HG03196 (cell line): ENCODE results near the gene NR5A1.

Experiments
- ATAC-seq: cut with Tn5 transposase; IDR thresholded peaks from one replicate; pipeline ENCODE4 v1.9.1; 2021; ENCODE audit not compliant: unreplicated experiment

The NR5A1 gene

DNA sequence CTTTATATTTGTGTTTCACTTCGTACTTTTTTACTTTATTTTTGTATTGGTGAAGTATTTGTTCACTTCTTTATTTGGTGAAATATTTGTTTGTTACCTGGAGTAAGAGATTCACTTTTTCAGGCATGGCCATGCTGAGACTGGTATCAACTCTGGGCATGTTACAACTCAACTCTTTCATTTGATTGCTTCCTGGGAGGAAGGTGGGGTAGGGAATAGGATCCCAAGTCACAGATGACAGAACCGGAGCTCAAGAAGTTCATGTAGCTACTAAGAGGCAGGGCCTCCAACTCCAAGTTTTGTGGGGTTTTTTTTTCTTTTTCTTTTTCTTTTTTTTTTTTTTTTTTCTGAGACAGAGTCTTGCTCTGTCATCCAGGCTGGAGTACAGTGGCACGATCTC, 63.0 kb downstream of the NR5A1 start:
- no peak for ATAC-seq

DNA sequence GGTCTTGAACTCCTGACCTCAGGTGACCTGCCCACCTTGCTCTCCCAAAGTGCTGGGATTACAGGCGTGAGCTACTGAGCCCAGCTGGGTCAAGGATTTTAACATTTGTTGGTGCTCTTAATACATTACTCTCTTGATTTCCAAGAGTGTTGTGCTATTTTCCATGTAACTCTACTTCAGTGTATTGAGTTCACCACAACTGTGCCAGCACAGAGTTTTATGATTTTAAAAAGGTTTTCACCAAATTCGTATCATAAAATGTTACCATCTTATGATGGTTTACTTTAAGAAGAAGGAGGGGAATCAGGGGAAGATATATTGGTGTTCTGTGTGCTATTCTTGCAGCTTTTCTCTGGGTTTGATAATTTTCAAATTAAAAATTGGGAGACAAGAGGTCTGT, 63.6 kb downstream of the NR5A1 start:
- no peak for ATAC-seq

DNA sequence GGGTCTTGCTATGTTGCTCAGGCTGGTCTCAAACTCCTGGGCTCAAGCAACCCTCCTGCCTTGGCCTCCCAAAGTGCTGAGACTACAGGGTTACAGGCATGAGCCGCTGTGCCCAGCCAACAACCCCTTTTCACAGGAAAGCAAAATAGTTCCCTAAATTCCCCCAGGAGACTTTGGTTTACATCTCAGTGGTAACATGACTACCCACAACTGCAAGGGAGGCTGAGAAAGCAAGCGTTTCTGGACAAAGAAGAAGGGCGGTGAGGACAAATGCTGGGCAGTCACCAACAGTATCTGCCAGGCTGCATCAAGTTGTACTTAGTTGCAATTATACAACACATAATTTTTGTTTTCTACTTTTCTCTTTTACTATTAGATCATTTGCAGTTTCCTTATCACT, 64.4 kb downstream of the NR5A1 start:
- no peak for ATAC-seq

DNA sequence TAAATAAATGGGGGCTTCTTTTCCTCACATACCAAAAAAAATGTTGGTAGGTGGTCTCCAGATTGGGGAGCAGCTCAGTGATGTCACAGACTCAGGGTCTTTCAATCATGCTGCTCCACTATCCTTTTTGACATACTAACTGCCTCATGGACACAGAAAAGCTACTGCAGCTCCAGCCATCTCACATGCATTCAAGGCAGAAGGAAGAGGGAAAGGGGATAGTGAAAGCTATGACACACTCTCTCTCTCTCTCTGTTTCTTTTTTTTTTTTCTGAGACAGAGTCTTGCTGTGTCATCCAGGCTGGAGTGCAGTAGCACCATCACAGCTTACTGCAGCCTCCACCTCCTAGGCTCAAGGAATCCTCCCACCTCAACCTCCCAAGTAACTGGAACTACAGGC, 64.8 kb downstream of the NR5A1 start:
- ATAC-seq, result no peak

DNA sequence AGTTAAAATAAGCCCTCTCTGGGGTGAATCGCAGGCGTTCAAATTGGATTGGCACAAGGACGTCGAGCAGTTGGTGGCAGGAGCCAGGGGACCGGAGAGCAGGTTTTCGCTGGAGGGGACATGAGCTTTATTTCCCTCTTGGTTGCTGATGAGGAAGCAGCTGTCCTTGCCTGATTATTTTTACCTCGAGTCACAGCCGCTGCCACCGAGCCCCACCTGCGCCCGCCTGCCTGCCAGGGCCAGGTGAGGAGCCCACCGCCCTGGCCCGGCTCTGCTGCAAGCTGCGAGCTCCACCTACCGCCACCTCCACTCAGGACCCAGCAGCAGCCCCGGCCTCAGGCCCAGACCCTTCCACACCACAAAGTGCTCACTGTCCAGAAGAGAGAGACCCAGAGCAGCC, 65.9 kb downstream of the NR5A1 start:
- no peak for ATAC-seq

DNA sequence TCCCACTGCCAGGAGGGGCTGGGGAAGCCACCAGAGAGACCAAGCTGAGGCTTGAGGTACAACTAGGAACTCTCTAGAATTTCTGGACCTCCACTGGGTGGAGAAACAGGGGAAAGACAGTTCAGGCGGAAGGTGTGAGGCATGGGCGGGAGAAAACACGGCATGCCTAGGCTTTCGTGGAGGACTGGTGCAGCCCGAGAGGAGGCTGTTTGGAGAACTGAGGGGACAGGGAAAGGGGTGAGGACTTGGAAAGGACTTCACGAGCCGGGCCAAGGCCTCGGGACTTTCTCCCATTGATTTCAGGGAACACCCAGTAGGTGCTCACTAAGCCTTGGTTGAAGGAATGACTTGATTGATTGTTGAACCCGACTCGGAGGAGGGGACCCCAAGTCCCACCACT, 66.4 kb downstream of the NR5A1 start:
- no peak for ATAC-seq

DNA sequence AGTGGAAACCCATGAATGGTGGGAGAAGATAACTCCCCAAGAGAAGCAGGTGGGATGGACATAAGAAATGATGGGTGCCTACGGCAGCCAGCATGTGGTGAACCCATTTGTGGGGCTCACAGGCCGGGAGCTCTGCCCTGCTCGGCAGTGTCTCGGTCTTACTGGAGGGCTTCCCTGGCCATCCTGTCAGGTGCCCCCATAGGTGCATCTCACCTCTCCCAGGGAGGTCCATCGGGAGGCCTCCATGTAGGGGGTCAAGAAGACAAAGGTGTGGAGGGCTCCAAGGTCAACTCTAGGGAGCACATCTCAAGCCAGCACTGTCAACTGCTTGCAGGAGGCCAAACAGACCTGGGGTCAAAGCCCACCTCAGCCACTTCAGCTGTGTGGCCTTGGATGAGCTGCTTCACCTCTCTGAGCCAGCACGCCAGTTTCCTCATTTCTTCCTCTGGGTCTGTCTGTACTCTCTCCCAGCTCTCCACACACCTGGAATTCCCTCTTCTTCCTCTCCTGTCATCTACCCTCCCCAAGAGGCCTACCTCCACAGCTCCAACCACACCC, 67.4 kb downstream of the NR5A1 start:
- ATAC-seq, result no peak

DNA sequence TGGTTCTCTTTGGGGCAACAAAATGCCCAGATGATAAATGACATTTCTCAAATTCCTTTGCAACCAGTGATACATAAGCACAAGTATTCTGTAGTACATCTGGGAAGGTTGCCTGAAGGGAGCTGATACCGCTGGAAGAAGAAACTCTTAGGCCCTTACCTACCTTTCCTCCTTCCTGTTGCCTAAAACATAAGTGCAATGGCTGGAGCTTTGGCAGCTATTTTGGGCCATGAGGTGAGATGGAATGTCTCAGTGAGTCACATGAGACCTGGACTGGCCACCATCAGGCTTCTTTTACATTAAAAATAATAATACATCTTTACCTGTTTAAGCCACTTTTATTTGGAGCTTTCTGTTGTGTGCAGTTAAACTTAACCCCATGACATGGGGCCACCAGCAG, 68.1 kb downstream of the NR5A1 start:
- no peak for ATAC-seq

DNA sequence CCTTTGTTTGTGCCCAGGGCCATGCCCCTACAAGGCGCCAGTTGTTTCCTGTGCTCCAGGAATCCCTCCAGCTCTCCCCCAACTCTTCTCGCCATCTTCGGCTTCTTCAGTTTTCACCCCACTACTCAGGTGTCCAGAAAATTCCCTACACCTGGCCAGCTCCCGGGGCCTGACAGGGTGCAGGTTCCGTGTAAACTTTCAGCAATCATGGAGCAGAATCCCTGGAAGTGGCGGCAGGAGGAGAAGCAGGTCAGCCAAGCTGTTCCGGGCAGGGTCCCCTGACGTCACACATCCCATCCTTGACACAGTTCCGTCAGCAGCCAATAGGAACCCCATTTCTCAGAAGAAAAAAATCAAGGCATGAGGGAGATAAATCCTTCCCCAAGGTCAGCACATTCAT, 69.1 kb downstream of the NR5A1 start:
- ATAC-seq, result no peak

DNA sequence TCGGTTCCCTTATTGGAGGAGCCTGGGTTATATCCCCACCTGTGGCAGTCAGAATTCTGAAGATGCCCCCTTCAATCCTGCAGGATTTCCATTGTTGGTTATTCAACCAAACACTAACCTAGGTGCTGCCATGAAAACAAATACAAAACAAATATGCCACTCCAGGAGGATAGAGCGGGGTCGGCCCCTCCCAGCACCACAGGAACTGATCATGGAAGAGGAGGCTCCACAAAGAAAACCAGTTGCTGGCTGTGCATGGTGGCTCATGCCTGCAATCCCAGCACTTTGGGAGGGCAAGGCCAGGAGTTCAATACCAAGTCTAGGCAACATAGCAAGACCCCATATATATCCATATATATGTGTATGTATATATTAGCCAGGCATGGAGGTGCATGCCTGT, 70.1 kb downstream of the NR5A1 start:
- no peak for ATAC-seq

DNA sequence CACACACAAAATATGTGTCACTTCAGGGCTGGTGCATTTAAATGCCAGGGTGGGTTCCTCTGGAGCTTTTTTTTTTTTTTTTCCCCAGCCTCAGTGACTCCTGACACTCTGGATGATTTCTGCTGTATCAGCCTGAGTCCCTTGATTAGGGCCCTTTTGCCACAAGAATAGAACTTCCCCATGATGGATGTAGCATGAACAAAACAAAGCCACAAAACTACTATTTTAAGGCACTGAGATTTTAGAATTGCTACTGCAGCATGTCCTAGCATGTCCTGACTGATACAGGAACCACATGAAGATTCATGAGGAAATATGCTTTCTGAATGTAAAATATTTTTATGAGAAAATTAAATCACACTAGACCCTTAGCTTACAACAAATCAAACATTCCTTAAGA, 70.9 kb downstream of the NR5A1 start:
- ATAC-seq, result no peak
